Left renal cortex interstitium (tissue), 4 donors: ENCODE measurements around the gene EPS8L3. TPM values are rescaled to one million over a fixed set of nuclear protein-coding genes. Genes with fewer than 3 reads are reported as not detected.
A peak's percentile ranks its signal among the peaks of the same experiment; 100 is the strongest.

Source experiments
- DNase-seq, 4 donors: peaks; one replicate each; pipeline ENCODE4 v3.0.0-alpha.2; 2013; ENCODE audit warnings: low read depth in 4 of 4, low spot score in 2 of 4, missing footprints in 1 of 4
- polyA plus RNA-seq, 4 donors: library from polyadenylated mRNA; unstranded; fragments of 120-200 nt; gene quantifications; one replicate each; pipeline ENCODE4 v1.2.1, GENCODE V29; 2013; ENCODE audit not compliant: insufficient read length in 4 of 4

Gene EPS8L3
- polyA plus RNA-seq, 4 donors: 0.37 to 1.6 (median 0.71) TPM

GRCh38 chr1:109782927-109783326, 19.2 kb upstream of the EPS8L3 start:
- DNase-seq: no peak

GRCh38 chr1:109782514-109782913, 18.8 kb upstream of the EPS8L3 start:
- no peak for DNase-seq

GRCh38 chr1:109781806-109782205, 18.1 kb upstream of the EPS8L3 start:
- DNase-seq: no peak

- no peak for DNase-seq
Measured at GRCh38 chr1:109780982-109781381, 17.3 kb upstream of the EPS8L3 start.

GRCh38 chr1:109777980-109778625, 14.4 kb upstream of the EPS8L3 start:
- no peak for DNase-seq

GRCh38 chr1:109777436-109777835, 13.7 kb upstream of the EPS8L3 start:
- DNase-seq: no peak

- DNase-seq: peak in 2 of 4 donors; percentile 68 to 81
Measured at GRCh38 chr1:109776911-109777310, 13.2 kb upstream of the EPS8L3 start.

GRCh38 chr1:109776206-109776835, 12.6 kb upstream of the EPS8L3 start:
- no peak for DNase-seq

GRCh38 chr1:109775398-109775797, 11.7 kb upstream of the EPS8L3 start:
- DNase-seq: no peak

GRCh38 chr1:109773900-109774485, 10.3 kb upstream of the EPS8L3 start:
- no peak for DNase-seq

- peak in 2 of 4 donors; percentile 53 to 78 for DNase-seq
Measured at GRCh38 chr1:109773203-109773899, 9.6 kb upstream of the EPS8L3 start.

- DNase-seq: no peak
Measured at GRCh38 chr1:109772658-109773202, 9.0 kb upstream of the EPS8L3 start.

GRCh38 chr1:109771712-109772657, 8.3 kb upstream of the EPS8L3 start:
- no peak for DNase-seq

GRCh38 chr1:109770331-109771095, 6.8 kb upstream of the EPS8L3 start:
- no peak for DNase-seq

- no peak for DNase-seq
Measured at GRCh38 chr1:109769330-109770078, 5.8 kb upstream of the EPS8L3 start.

- DNase-seq: no peak
Measured at GRCh38 chr1:109768820-109769219, 5.1 kb upstream of the EPS8L3 start.

GRCh38 chr1:109768335-109768650, 4.6 kb upstream of the EPS8L3 start:
- no peak for DNase-seq

GRCh38 chr1:109767637-109768334, 4.1 kb upstream of the EPS8L3 start:
- no peak for DNase-seq
